K562 (cell line): ENCODE results near the gene IRF1. TPM values are rescaled to one million over a fixed set of nuclear protein-coding genes. Genes with fewer than 3 reads are reported as not detected.

Source experiments
- CEBPB ChIP-seq: fragments of 450-650 bp; IDR thresholded peaks from 2 replicates; pipeline ENCODE4 v1.6.1; 2016; ENCODE audit warnings: missing genetic modification characterization, missing compliant biosample characterization
- DMBX1 ChIP-seq: fragments of 250-450 bp; sonication (Bioruptor Pico); IDR thresholded peaks from 2 replicates; pipeline ENCODE4 v1.8.0; 2022; ENCODE audit warnings: inconsistent platforms, mild to moderate bottlenecking, moderate library complexity, borderline replicate concordance
- FUS ChIP-seq: fragments of 200-400 bp; formaldehyde crosslinking; optimal IDR thresholded peaks from 2 replicates; pipeline ENCODE3; 2017; ENCODE audit warnings: low read depth, low read length
- HMGN3 ChIP-seq: IDR thresholded peaks from 2 replicates; pipeline ENCODE4 v1.6.1; 2011; ENCODE audit warnings: borderline replicate concordance, low read depth, mild to moderate bottlenecking, mixed read lengths, low read length; ENCODE audit not compliant: insufficient read length; ENCODE audit errors: extremely low read depth
- JUNB ChIP-seq: fragments of 450-650 bp; formaldehyde crosslinking; conservative IDR thresholded peaks from 2 replicates; pipeline ENCODE4 v1.4.0; 2020; ENCODE audit warnings: mild to moderate bottlenecking
- KLF6 ChIP-seq: fragments of 250-450 bp; sonication (Bioruptor Pico); IDR thresholded peaks from 2 replicates; pipeline ENCODE4 v1.4.0; 2020; ENCODE audit warnings: mild to moderate bottlenecking, moderate library complexity, borderline replicate concordance
- MAZ ChIP-seq, 2 experiments: fragments of 450-650 bp in 1 of 2; sonication (generic) in 1 of 2; formaldehyde crosslinking; IDR thresholded peaks in 1 of 2; conservative IDR thresholded peaks in 1 of 2; 2 replicates each; pipeline versions ENCODE4 v1.4.0 to v1.5.0; 2020; ENCODE audit warnings: mild to moderate bottlenecking in 1 of 2, missing genetic modification reagents in 1 of 2
- PCBP1 ChIP-seq: fragments of 200-400 bp; formaldehyde crosslinking; IDR thresholded peaks from 2 replicates; pipeline ENCODE4 v1.6.1; 2018; ENCODE audit warnings: mild to moderate bottlenecking, low read depth, low read length; ENCODE audit not compliant: poor library complexity, severe bottlenecking
- RAD21 ChIP-seq, 2 experiments: fragments of 250-450 bp in 1 of 2; fragments of 450-650 bp in 1 of 2; sonication (Bioruptor Pico) in 1 of 2; formaldehyde crosslinking in 1 of 2; IDR thresholded peaks in 1 of 2; conservative IDR thresholded peaks in 1 of 2; 2 replicates each; pipeline versions ENCODE4 v1.4.0 to v1.8.0; 2020 to 2022; ENCODE audit warnings: mild to moderate bottlenecking in 2 of 2, moderate library complexity in 1 of 2
- SAP30 ChIP-seq: fragments of 200-600 bp; sonication (generic); IDR thresholded peaks from 2 replicates; pipeline ENCODE4 v1.6.1; 2012; ENCODE audit warnings: borderline replicate concordance, low read depth, mild to moderate bottlenecking, moderate library complexity, low read length, control low read depth, inconsistent platforms; ENCODE audit not compliant: insufficient read depth, poor library complexity, severe bottlenecking
- TOE1 ChIP-seq, 2 experiments: fragments of 450-650 bp in 1 of 2; sonication (generic) in 1 of 2; formaldehyde crosslinking in 1 of 2; IDR thresholded peaks; 2 replicates each; pipeline versions ENCODE4 v1.7.1 to v1.8.0; 2016 to 2022; ENCODE audit warnings: borderline replicate concordance in 2 of 2, mild to moderate bottlenecking in 2 of 2, antibody characterized with exemption in 1 of 2, inconsistent platforms in 1 of 2, low read depth in 1 of 2, missing genetic modification reagents in 1 of 2, moderate library complexity in 1 of 2
- ZNF263 ChIP-seq: sonication (generic); formaldehyde crosslinking; IDR thresholded peaks from 2 replicates; pipeline ENCODE4 v1.8.0; 2022; ENCODE audit warnings: mild to moderate bottlenecking, missing genetic modification reagents, borderline replicate concordance
- polyA plus RNA-seq, 8 experiments: library from polyadenylated mRNA; depleted of rRNA in 4 of 8; stranded (reverse) in 5 of 8; unstranded in 3 of 8; fragments of >200 nt; fragmentation: Nextera tagmentation in 2 of 8; fragmentation: Illumina TruSeq in 1 of 8; extraction: Ambion mirVana in 2 of 8; extraction: Trizol in 1 of 8; gene quantifications; 2 replicates each; pipeline versions ENCODE4 v1.2.1 to v1.2.3, GENCODE V29; 2011 to 2014; ENCODE audit warnings: inconsistent platforms in 1 of 8, missing spikeins in 1 of 8
- total RNA-seq, 7 experiments: library from RNA; depleted of rRNA in 6 of 7; stranded (reverse); fragments of >200 nt in 6 of 7; fragmentation: Illumina TruSeq in 2 of 7; extraction: Trizol in 2 of 7; gene quantifications; 2 replicates each; pipeline versions ENCODE4 v1.2.1 to v1.2.3, GENCODE V29; 2011 to 2021; ENCODE audit warnings: low replicate concordance in 1 of 7

Gene IRF1
- total and polyA plus RNA-seq, 9 of the 15 experiments (the other 6 are each of a cell fraction or from before 2014, with no cell fraction given) = 1.1 to 12.3 (median 5.9) TPM

GRCh38 chr5:132496631-132497487, 6.3 kb upstream of the IRF1 start (continued):
- TF ChIP-seq KLF6 (CRISPR knock-in tag) (no peak), ZNF263 (CRISPR knock-in tag) (0 out of 2 replicates have a peak, but pooled peaks have one; percentile 16), SAP30 (peak; percentile 50), CEBPB (no peak), PCBP1 (peak; percentile 55), MAZ (CRISPR knock-in tag; conservative IDR thresholded peaks at IDR 0.05 in 1 of 2, IDR thresholded peaks at IDR 0.05 in 1 of 2) (peak; percentile 68 to 83), TOE1 (IDR thresholded peaks at IDR 0.05; ENCODE audit: borderline replicate concordance) (0 out of 2 replicates have a peak, but pooled peaks have one; percentile 12), TOE1 (CRISPR knock-in tag; IDR thresholded peaks at IDR 0.05; ENCODE audit: borderline replicate concordance, low read depth) (peak; percentile 41; the same call in 1 of the 2 replicates), JUNB (CRISPR knock-in tag) (no peak), HMGN3 (peak; percentile 41), FUS (no peak), RAD21 (CRISPR knock-in tag; conservative IDR thresholded peaks at IDR 0.05 in 1 of 2, IDR thresholded peaks at IDR 0.05 in 1 of 2) (no peak), DMBX1 (no peak)
